H1 (cell line): Measurements from ENCODE around the gene PFDN5. TPM values are rescaled to one million over a fixed set of nuclear protein-coding genes. Genes with fewer than 3 reads are reported as not detected.

Source experiments
- ASH2L ChIP-seq: fragments of 200-600, 300-600 bp; sonication (generic); IDR thresholded peaks from one replicate; pipeline ENCODE4 v1.7.1; 2017; ENCODE audit warnings: low read length
- CHD1 ChIP-seq: IDR thresholded peaks from 2 replicates; pipeline ENCODE4 v1.6.1; 2012; ENCODE audit warnings: low read depth, low read length, improper control_type of control experiment
- EZH2 ChIP-seq: fragments of 200-600 bp; sonication (generic); IDR thresholded peaks from 2 replicates; pipeline ENCODE4 v1.7.1; 2012; ENCODE audit warnings: low read depth, mild to moderate bottlenecking, moderate library complexity, low read length, inconsistent platforms; ENCODE audit not compliant: severe bottlenecking
- JUND ChIP-seq: IDR thresholded peaks from 2 replicates; pipeline ENCODE4 v1.6.1; 2011; ENCODE audit warnings: mild to moderate bottlenecking, improper control_type of control experiment, low read length
- NANOG ChIP-seq: IDR thresholded peaks from 2 replicates; pipeline ENCODE4 v1.6.1; 2011; ENCODE audit warnings: low read length, low read depth, mild to moderate bottlenecking, inconsistent platforms; ENCODE audit not compliant: insufficient read depth, poor library complexity, severe bottlenecking
- PHF8 ChIP-seq: fragments of 200-600 bp; sonication (generic); conservative IDR thresholded peaks from 2 replicates; pipeline ENCODE4 v1.7.1; 2012; ENCODE audit warnings: low read depth, mild to moderate bottlenecking, inconsistent platforms, low read length, moderate library complexity
- POLR2AphosphoS5 ChIP-seq: IDR thresholded peaks from 2 replicates; pipeline ENCODE4 v1.6.1; 2011; ENCODE audit warnings: low read depth, low read length
- RAD21 ChIP-seq, 2 experiments: IDR thresholded peaks in 1 of 2; conservative IDR thresholded peaks in 1 of 2; 2 replicates each; pipeline ENCODE4 v1.6.1; 2011; ENCODE audit warnings: low read depth in 2 of 2, low read length in 2 of 2, improper control_type of control experiment in 1 of 2, inconsistent platforms in 1 of 2, mild to moderate bottlenecking in 1 of 2, moderate library complexity in 1 of 2
- SUZ12 ChIP-seq: fragments of 200-600 bp; sonication (generic); IDR thresholded peaks from 2 replicates; pipeline ENCODE4 v1.6.1; 2012; ENCODE audit warnings: mild to moderate bottlenecking, inconsistent platforms, low read length, moderate library complexity, mixed read lengths
- polyA plus RNA-seq, 7 experiments: library from polyadenylated mRNA; depleted of rRNA in 3 of 7; stranded (reverse) in 5 of 7; unstranded in 2 of 7; fragments of >200 nt in 5 of 7; fragments of 200-250 nt in 2 of 7; gene quantifications; 1 replicate in 5 of 7; 2 replicates in 1 of 7; 4 replicates in 1 of 7; pipeline versions ENCODE4 v1.2.1 to v1.2.3, GENCODE V29; 2011 to 2013; ENCODE audit warnings: missing spikeins in 2 of 7, mixed read lengths in 2 of 7
- total RNA-seq: library from RNA; stranded (reverse); fragmentation: NEBNext Ultra II Directional; extraction: Animal tissue kit (Norgen Biotek cat#: 25700); gene quantifications from 2 replicates; pipeline ENCODE4 v1.2.1, GENCODE V29; 2021
- TF ChIP-seq, protein P1 (sequence below): IDR thresholded peaks from 2 replicates; pipeline ENCODE4 v1.6.1; 2012; ENCODE audit warnings: low read length, inconsistent platforms

Gene PFDN5
- total and polyA plus RNA-seq, 2 of the 8 experiments (the other 6 are each of a cell fraction or from before 2014, with no cell fraction given) = 290 to 630 TPM

DNA sequence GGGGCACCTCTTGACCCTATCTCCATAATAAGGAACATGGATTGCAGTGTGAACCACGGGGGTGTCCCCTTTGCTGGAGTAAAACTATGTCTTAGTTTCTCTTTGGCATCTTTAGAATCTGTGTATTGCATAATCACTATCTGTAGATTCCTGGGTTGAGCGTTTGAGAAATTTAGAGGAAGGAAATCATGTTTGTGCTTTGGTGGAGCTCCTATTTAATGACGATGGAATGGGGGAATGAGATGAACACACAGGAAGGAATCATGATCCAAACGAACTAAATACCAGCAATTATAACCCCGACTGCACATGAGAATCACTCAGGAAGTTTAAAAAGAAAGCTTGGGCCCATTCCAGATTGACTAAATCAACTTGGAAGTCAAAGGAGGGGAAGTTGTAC lies 2.8 kb downstream of the PFDN5 start (continued):
- TF ChIP-seq NANOG (no peak), RAD21 (IDR thresholded peaks at IDR 0.05 in 1 of 2, conservative IDR thresholded peaks at IDR 0.05 in 1 of 2; ENCODE audit: low read depth in 2 of 2, low read length in 2 of 2) (no peak), EZH2 (no peak), CHD1 (no peak), PHF8 (no peak), ASH2L (no peak), JUND (no peak), POLR2AphosphoS5 (no peak), SUZ12 (no peak)
- TF ChIP-seq, protein P1, sequence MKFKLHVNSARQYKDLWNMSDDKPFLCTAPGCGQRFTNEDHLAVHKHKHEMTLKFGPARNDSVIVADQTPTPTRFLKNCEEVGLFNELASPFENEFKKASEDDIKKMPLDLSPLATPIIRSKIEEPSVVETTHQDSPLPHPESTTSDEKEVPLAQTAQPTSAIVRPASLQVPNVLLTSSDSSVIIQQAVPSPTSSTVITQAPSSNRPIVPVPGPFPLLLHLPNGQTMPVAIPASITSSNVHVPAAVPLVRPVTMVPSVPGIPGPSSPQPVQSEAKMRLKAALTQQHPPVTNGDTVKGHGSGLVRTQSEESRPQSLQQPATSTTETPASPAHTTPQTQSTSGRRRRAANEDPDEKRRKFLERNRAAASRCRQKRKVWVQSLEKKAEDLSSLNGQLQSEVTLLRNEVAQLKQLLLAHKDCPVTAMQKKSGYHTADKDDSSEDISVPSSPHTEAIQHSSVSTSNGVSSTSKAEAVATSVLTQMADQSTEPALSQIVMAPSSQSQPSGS = no peak
